Fibroblast of lung (primary cell): ENCODE data around the gene MSH3. TPM values are rescaled to one million over a fixed set of nuclear protein-coding genes. Genes with fewer than 3 reads are reported as not detected.

Experiments
- DNase-seq, 2 donors: peaks; one replicate each; pipeline versions ENCODE4 v3.0.0 to v3.0.0-alpha.2; 2010; ENCODE audit warnings: low read depth in 2 of 2
- H2AFZ ChIP-seq: 2 replicates; pipeline ENCODE4 v1.5.1; 2012; ENCODE audit warnings: low read length, control low read depth, inconsistent platforms
- H3K27ac ChIP-seq: 2 replicates; pipeline ENCODE4 v1.5.1; 2011; ENCODE audit warnings: low read length, control low read depth; ENCODE audit not compliant: insufficient read depth
- H3K27me3 ChIP-seq: 2 replicates; pipeline ENCODE4 v1.5.1; 2011; ENCODE audit warnings: mild to moderate bottlenecking, low read length; ENCODE audit not compliant: control insufficient read depth, insufficient read depth
- H3K36me3 ChIP-seq: 2 replicates; pipeline ENCODE4 v1.5.1; 2011; ENCODE audit warnings: low read length; ENCODE audit not compliant: control insufficient read depth, insufficient read depth
- H3K4me1 ChIP-seq: 2 replicates; pipeline ENCODE4 v1.5.1; 2011; ENCODE audit warnings: low read length; ENCODE audit not compliant: control insufficient read depth, insufficient read depth; ENCODE audit errors: extremely low read depth
- H3K4me2 ChIP-seq: 2 replicates; pipeline ENCODE4 v1.5.1; 2011; ENCODE audit warnings: low read length, control low read depth; ENCODE audit not compliant: insufficient read depth; ENCODE audit errors: extremely low read depth
- H3K4me3 ChIP-seq, 4 experiments: fragments of 200-600 bp in 1 of 4; sonication (generic) in 1 of 4; replicated peaks in 1 of 4; 2 replicates each; pipeline ENCODE4 v1.5.1; 2011 to 2016; ENCODE audit warnings: low read length in 4 of 4, low read depth in 3 of 4, mild to moderate bottlenecking in 3 of 4, control low read depth in 2 of 4, inconsistent platforms in 1 of 4, mixed read lengths in 1 of 4; ENCODE audit not compliant: insufficient read depth in 1 of 4; ENCODE audit errors: control extremely low read depth in 1 of 4
- H3K79me2 ChIP-seq: 2 replicates; pipeline ENCODE4 v1.5.1; 2012; ENCODE audit warnings: mild to moderate bottlenecking, low read length, inconsistent platforms; ENCODE audit not compliant: control insufficient read depth, insufficient read depth
- H3K9ac ChIP-seq: 2 replicates; pipeline ENCODE4 v1.5.1; 2011; ENCODE audit warnings: mild to moderate bottlenecking, low read length, control low read depth; ENCODE audit not compliant: insufficient read depth
- H3K9me3 ChIP-seq: 2 replicates; pipeline ENCODE4 v1.5.1; 2012; ENCODE audit warnings: low read depth, low read length; ENCODE audit not compliant: control insufficient read depth, insufficient read depth
- H4K20me1 ChIP-seq: 2 replicates; pipeline ENCODE4 v1.5.1; 2011; ENCODE audit warnings: low read length; ENCODE audit not compliant: control insufficient read depth, insufficient read depth; ENCODE audit errors: extremely low read depth
- CTCF ChIP-seq, 2 donors: IDR thresholded peaks in 1 of 2; conservative IDR thresholded peaks in 1 of 2; 1 replicate in 1 of 2; 2 replicates in 1 of 2; pipeline ENCODE4 v1.5.1; 2011 to 2012; ENCODE audit warnings: low read length in 2 of 2, control low read depth in 1 of 2, inconsistent platforms in 1 of 2, low read depth in 1 of 2, mild to moderate bottlenecking in 1 of 2
- EZH2 ChIP-seq: IDR thresholded peaks from 2 replicates; pipeline ENCODE4 v1.5.1; 2012; ENCODE audit warnings: low read length, control low read depth, mild to moderate bottlenecking; ENCODE audit errors: missing control alignments
- polyA plus RNA-seq, 2 donors: library from polyadenylated mRNA; depleted of rRNA in 1 of 2; stranded (reverse) in 1 of 2; unstranded in 1 of 2; fragments of >200 nt; gene quantifications; 2 replicates each; pipeline ENCODE4 v1.2.1, GENCODE V29; 2011 to 2012; ENCODE audit warnings: missing spikeins in 1 of 2
- total RNA-seq: library from RNA; depleted of rRNA; stranded (reverse); fragments of >200 nt; gene quantifications from 2 replicates; pipeline ENCODE4 v1.2.1, GENCODE V29; 2014

MSH3 gene
- total and polyA plus RNA-seq, 2 donors (not counting 1 experiment from before 2014, with no cell fraction given), result 9.1 to 14.4 TPM

DNA sequence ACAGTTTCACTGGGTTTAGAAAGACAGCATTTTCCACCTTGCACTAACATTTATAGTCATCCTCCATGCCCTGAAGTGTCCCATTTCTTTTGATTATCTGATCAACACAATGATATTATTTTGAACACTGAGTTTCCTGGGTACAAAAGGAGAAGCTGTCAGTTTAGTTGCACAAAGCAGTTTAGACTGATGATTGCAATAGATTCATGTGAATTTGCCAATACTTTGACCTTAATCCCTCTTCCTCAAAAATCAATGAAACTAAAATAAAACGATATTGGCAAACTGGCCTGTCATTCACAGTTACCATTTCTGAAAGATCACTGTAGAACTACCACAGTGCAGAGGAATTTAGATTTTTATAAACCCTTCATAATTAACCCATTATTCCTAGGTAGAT lies 271.5 kb downstream of the MSH3 start:
- no peak for DNase-seq
- Histone ChIP-seq H3K9ac (no peak overlapping the region), H3K4me3 (no peak overlapping the region), H3K4me2 (no peak overlapping the region), H3K27me3 (no peaks in the 10 kb centered on the region), H2AFZ (no peak overlapping the region), H3K9me3 (no peaks in the 10 kb centered on the region), H3K27ac (no peak overlapping the region), H3K79me2 (no peaks in the 10 kb centered on the region), H3K36me3 (no peaks in the 10 kb centered on the region), H4K20me1 (no peaks in the 10 kb centered on the region), H3K4me1 (no peaks in the 10 kb centered on the region)
- TF ChIP-seq EZH2 (no peak), CTCF (conservative IDR thresholded peaks at IDR 0.05 in 1 of 2, IDR thresholded peaks at IDR 0.05 in 1 of 2; ENCODE audit: low read depth in 1 of 2, low read length in 2 of 2) (no peak)

Other genes with a start within 250 kb of the MSH3 start
- 34.2 and 37.0 TPM in 2 replicates for gene ZFYVE16, start 246.6 kb upstream of the MSH3 start, total RNA-seq
- 9.8 and 12.9 TPM in 2 replicates for gene ZFYVE16, start 246.6 kb upstream of the MSH3 start, polyA plus RNA-seq
- gene FAM151B, start 166.6 kb upstream of the MSH3 start, total RNA-seq, result 3.9 and 4.8 TPM in 2 replicates
- 3.0 and 4.9 TPM in 2 replicates for gene FAM151B, start 166.6 kb upstream of the MSH3 start, polyA plus RNA-seq
- gene ANKRD34B, start 84.4 kb upstream of the MSH3 start, total RNA-seq, result not detected in 2 replicates
- gene ANKRD34B, start 84.4 kb upstream of the MSH3 start, polyA plus RNA-seq, result not detected in 2 replicates
- gene DHFR, start 331 bp downstream of the MSH3 start, total RNA-seq, result 4.4 and 9.7 TPM in 2 replicates
- gene DHFR, start 331 bp downstream of the MSH3 start, polyA plus RNA-seq, result 22.2 and 55.3 TPM in 2 replicates